ENCODE data around the gene OR52E6.

Gene OR52E6

DNA sequence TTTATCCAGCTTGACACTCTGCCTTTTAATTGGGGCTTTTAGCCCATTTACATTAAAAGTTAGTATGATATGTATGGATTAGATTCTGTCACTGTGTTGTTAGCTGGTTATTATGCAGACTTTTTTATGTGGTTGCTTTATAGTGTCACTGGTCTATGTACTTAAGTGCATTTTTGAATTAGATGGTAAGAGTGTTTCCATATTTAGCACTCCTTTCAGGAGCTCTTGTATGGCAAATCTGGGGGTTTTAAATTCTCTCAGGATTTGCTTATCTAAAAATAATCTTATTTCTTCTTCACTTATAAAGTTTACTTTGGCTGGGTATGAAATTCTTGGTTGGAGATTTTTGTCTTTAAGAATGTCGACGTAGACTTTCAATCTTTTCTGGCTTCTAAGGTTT lies 4.0 kb downstream of the OR52E6 start:
- no peak overlapping the region for H3K23ac ChIP-seq (ENCODE audit: low read length)
- no peak overlapping the region for H2BK120ac ChIP-seq (ENCODE audit: insufficient read depth, low read length, poor library complexity)
- no peak overlapping the region for H3K9ac ChIP-seq (ENCODE audit: low read length)
- H3K4ac ChIP-seq (ENCODE audit: low read depth, low read length), result no peak overlapping the region
- H4K12ac ChIP-seq (ENCODE audit: low read depth, low read length), result no peak overlapping the region
- no peak overlapping the region for H3K14ac ChIP-seq (ENCODE audit: low read length)
- H4K8ac ChIP-seq (ENCODE audit: low read depth, low read length), result no peak overlapping the region
- H2BK12ac ChIP-seq (ENCODE audit: low read length), result no peak overlapping the region
- H3K27me3 ChIP-seq (ENCODE audit: insufficient read depth, low read length), result no peaks in the 10 kb centered on the region
- H3K4me1 ChIP-seq (ENCODE audit: control insufficient read depth in 1 of 2, insufficient read depth in 2 of 2, low read length in 2 of 2), result no peaks in the 10 kb centered on the region
- H3K36me3 ChIP-seq (ENCODE audit: control insufficient read depth in 1 of 2, insufficient read depth in 2 of 2, low read length in 2 of 2), result no peaks in the 10 kb centered on the region
- no peak overlapping the region for H3K4me2 ChIP-seq (ENCODE audit: low read length)
- no peak overlapping the region for H2AFZ ChIP-seq (ENCODE audit: insufficient read depth, low read length, poor library complexity)
- no peak overlapping the region for H4K91ac ChIP-seq (ENCODE audit: low read depth, low read length)
- no peaks in the 10 kb centered on the region for H3K9me3 ChIP-seq (ENCODE audit: insufficient read depth, low read depth, low read length)
- H2BK5ac ChIP-seq (ENCODE audit: low read depth, low read length, poor library complexity), result no peak overlapping the region
- H3K79me2 ChIP-seq (ENCODE audit: control insufficient read depth, insufficient read depth, low read length, poor library complexity), result no peaks in the 10 kb centered on the region
- H3K27ac ChIP-seq (ENCODE audit: low read depth, low read length), result no peak overlapping the region
- no peak overlapping the region for H3K4me3 ChIP-seq (ENCODE audit: low read depth, low read length)
- no peak overlapping the region for H2AK5ac ChIP-seq (ENCODE audit: low read length)
- no peak overlapping the region for H3K18ac ChIP-seq (ENCODE audit: low read length)
- no peaks in the 10 kb centered on the region for H3K79me1 ChIP-seq (ENCODE audit: low read length)
- DNase-seq, result no peak
- no CpG with 5 or more reads among the region's 2 CpGs for WGBS (ENCODE audit: extremely low coverage, insufficient coverage, insufficient read length)

DNA sequence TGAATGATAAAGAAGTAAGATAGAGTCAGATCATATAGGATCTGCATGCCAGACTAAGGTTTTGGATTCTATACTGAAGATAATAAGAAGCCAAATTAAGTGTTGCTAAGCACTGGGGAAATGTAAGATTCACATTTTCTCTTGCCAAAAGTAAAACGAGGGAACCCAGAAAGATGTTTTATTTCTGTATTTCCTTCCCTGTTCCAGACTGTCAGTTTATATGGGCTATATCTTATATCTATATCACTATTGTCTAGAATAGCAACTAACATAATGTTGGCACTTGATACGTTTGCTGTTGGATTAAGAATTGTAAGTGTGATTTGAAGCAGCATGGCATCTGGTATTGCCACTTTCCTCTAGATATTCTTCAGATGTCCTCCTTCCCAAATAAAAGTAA lies 8.3 kb downstream of the OR52E6 start:
- Histone ChIP-seq H3K9me3 (ENCODE audit: insufficient read depth, low read depth, low read length) (no peaks in the 10 kb centered on the region), H3K27ac (ENCODE audit: low read depth, low read length) (no peak overlapping the region), H3K4me2 (ENCODE audit: low read length) (no peak overlapping the region), H3K9ac (ENCODE audit: low read length) (no peak overlapping the region), H3K4me1 (ENCODE audit: control insufficient read depth in 1 of 2, insufficient read depth in 2 of 2, low read length in 2 of 2) (peaks cover 6 to 10% of the 10 kb centered on the region in 2 experiments), H2AFZ (ENCODE audit: insufficient read depth, low read length, poor library complexity) (no peak overlapping the region), H3K4me3 (ENCODE audit: low read depth, low read length) (no peak overlapping the region), H3K27me3 (ENCODE audit: insufficient read depth, low read length) (no peaks in the 10 kb centered on the region), H3K79me1 (ENCODE audit: low read length) (peaks cover 5% of the 10 kb centered on the region), H3K14ac (ENCODE audit: low read length) (no peak overlapping the region), H4K91ac (ENCODE audit: low read depth, low read length) (no peak overlapping the region), H3K23ac (ENCODE audit: low read length) (no peak overlapping the region), H2BK12ac (ENCODE audit: low read length) (no peak overlapping the region), H2BK120ac (ENCODE audit: insufficient read depth, low read length, poor library complexity) (no peak overlapping the region), H4K12ac (ENCODE audit: low read depth, low read length) (no peak overlapping the region), H2BK5ac (ENCODE audit: low read depth, low read length, poor library complexity) (no peak overlapping the region), H2AK5ac (ENCODE audit: low read length) (no peak overlapping the region), H3K36me3 (ENCODE audit: control insufficient read depth in 1 of 2, insufficient read depth in 2 of 2, low read length in 2 of 2) (no peaks in the 10 kb centered on the region), H3K4ac (ENCODE audit: low read depth, low read length) (no peak overlapping the region), H3K18ac (ENCODE audit: low read length) (no peak overlapping the region), H3K79me2 (ENCODE audit: control insufficient read depth, insufficient read depth, low read length, poor library complexity) (no peaks in the 10 kb centered on the region), H4K8ac (ENCODE audit: low read depth, low read length) (no peak overlapping the region)
- no CpG with 5 or more reads among the region's 2 CpGs for WGBS (ENCODE audit: extremely low coverage, insufficient coverage, insufficient read length)
- peak in 1 of 2 donors; percentile 61 for DNase-seq

DNA sequence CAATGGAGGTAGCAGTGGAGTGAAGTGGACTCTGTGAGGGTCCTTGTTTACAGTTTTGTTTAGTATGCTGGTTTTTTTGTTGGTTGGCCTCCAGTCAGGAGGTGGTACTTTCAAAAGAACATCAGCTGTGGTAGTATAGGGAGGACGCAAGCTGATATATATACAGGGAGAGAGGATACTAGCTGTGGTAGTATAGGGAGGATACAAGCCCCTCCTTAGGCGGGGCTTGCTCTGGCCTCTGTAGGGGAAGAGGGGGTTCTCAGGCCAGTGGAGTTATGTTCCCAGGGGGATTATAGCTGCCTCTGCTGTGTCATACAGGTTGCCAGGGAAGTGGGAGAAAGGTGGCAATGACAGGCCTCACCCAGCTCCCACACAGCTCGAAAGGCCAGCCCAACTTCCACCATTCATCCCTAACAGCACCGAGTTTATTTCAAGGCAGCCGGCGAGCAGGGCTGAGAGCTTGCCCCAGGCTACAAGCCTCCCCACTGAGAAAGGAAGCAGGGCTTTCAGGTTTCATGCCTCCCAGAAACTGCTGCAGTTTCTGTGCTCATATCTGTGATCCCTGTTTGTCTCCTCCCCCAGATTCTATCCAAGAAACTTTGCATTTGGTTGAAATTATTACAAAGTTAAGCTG lies 10.4 kb downstream of the OR52E6 start:
- Histone ChIP-seq H3K79me2 (ENCODE audit: control insufficient read depth, insufficient read depth, low read length, poor library complexity) (no peaks in the 10 kb centered on the region), H3K27me3 (ENCODE audit: insufficient read depth, low read length) (no peaks in the 10 kb centered on the region), H2AFZ (ENCODE audit: insufficient read depth, low read length, poor library complexity) (no peak overlapping the region), H3K23ac (ENCODE audit: low read length) (no peak overlapping the region), H3K4me1 (ENCODE audit: control insufficient read depth in 1 of 2, insufficient read depth in 2 of 2, low read length in 2 of 2) (peaks cover 6 to 10% of the 10 kb centered on the region in 2 experiments), H3K27ac (ENCODE audit: low read depth, low read length) (peak overlapping the region; percentile 77), H3K14ac (ENCODE audit: low read length) (peak overlapping the region; percentile 11), H3K4ac (ENCODE audit: low read depth, low read length) (no peak overlapping the region), H3K79me1 (ENCODE audit: low read length) (peaks cover 5% of the 10 kb centered on the region), H3K9ac (ENCODE audit: low read length) (no peak overlapping the region), H3K9me3 (ENCODE audit: insufficient read depth, low read depth, low read length) (no peaks in the 10 kb centered on the region), H3K4me3 (ENCODE audit: low read depth, low read length) (no peak overlapping the region), H2BK5ac (ENCODE audit: low read depth, low read length, poor library complexity) (peak overlapping the region; percentile 76), H3K18ac (ENCODE audit: low read length) (peak overlapping the region; percentile 17), H2AK5ac (ENCODE audit: low read length) (no peak overlapping the region), H4K12ac (ENCODE audit: low read depth, low read length) (peak overlapping the region; percentile 22), H4K8ac (ENCODE audit: low read depth, low read length) (peak overlapping the region; percentile 41), H4K91ac (ENCODE audit: low read depth, low read length) (peak overlapping the region; percentile 78), H3K36me3 (ENCODE audit: control insufficient read depth in 1 of 2, insufficient read depth in 2 of 2, low read length in 2 of 2) (no peaks in the 10 kb centered on the region), H2BK120ac (ENCODE audit: insufficient read depth, low read length, poor library complexity) (peak overlapping the region; percentile 25), H3K4me2 (ENCODE audit: low read length) (peak overlapping the region; percentile 18), H2BK12ac (ENCODE audit: low read length) (peak overlapping the region; percentile 15)
- peak in 1 of 2 donors; percentile 31 for DNase-seq
- no CpG with 5 or more reads among the region's 6 CpGs for WGBS (ENCODE audit: extremely low coverage, insufficient coverage, insufficient read length)

GRCh38 chr11:5818245-5818886 lies 23.3 kb downstream of the OR52E6 start:
- Histone ChIP-seq H3K4me3 (ENCODE audit: low read depth, low read length) (no peak overlapping the region), H4K91ac (ENCODE audit: low read depth, low read length) (no peak overlapping the region), H2AFZ (ENCODE audit: insufficient read depth, low read length, poor library complexity) (no peak overlapping the region), H3K27me3 (ENCODE audit: insufficient read depth, low read length) (no peaks in the 10 kb centered on the region), H2BK120ac (ENCODE audit: insufficient read depth, low read length, poor library complexity) (no peak overlapping the region), H3K18ac (ENCODE audit: low read length) (no peak overlapping the region), H3K4ac (ENCODE audit: low read depth, low read length) (no peak overlapping the region), H3K23ac (ENCODE audit: low read length) (no peak overlapping the region), H3K79me2 (ENCODE audit: control insufficient read depth, insufficient read depth, low read length, poor library complexity) (no peaks in the 10 kb centered on the region), H2AK5ac (ENCODE audit: low read length) (no peak overlapping the region), H2BK12ac (ENCODE audit: low read length) (no peak overlapping the region), H3K79me1 (ENCODE audit: low read length) (no peaks in the 10 kb centered on the region), H3K9me3 (ENCODE audit: insufficient read depth, low read depth, low read length) (peaks cover 2% of the 10 kb centered on the region), H3K4me2 (ENCODE audit: low read length) (no peak overlapping the region), H2BK5ac (ENCODE audit: low read depth, low read length, poor library complexity) (no peak overlapping the region), H4K12ac (ENCODE audit: low read depth, low read length) (no peak overlapping the region), H3K9ac (ENCODE audit: low read length) (no peak overlapping the region), H3K4me1 (ENCODE audit: control insufficient read depth in 1 of 2, insufficient read depth in 2 of 2, low read length in 2 of 2) (no peaks in the 10 kb centered on the region), H3K14ac (ENCODE audit: low read length) (no peak overlapping the region), H3K27ac (ENCODE audit: low read depth, low read length) (no peak overlapping the region), H3K36me3 (ENCODE audit: control insufficient read depth in 1 of 2, insufficient read depth in 2 of 2, low read length in 2 of 2) (no peaks in the 10 kb centered on the region), H4K8ac (ENCODE audit: low read depth, low read length) (no peak overlapping the region)
- WGBS (ENCODE audit: extremely low coverage, insufficient coverage, insufficient read length), result no CpG with 5 or more reads among the region's 1 CpG
- DNase-seq, result peak; percentile 52 to 81

Data from trophoblast cell (in vitro differentiated cells and primary cell).